HG03095 (cell line): ENCODE data around the gene FASN.

Source experiments
- ATAC-seq: cut with Tn5 transposase; IDR thresholded peaks from one replicate; pipeline ENCODE4 v1.9.1; 2021; ENCODE audit warnings: moderate library complexity; ENCODE audit not compliant: unreplicated experiment

FASN gene

DNA sequence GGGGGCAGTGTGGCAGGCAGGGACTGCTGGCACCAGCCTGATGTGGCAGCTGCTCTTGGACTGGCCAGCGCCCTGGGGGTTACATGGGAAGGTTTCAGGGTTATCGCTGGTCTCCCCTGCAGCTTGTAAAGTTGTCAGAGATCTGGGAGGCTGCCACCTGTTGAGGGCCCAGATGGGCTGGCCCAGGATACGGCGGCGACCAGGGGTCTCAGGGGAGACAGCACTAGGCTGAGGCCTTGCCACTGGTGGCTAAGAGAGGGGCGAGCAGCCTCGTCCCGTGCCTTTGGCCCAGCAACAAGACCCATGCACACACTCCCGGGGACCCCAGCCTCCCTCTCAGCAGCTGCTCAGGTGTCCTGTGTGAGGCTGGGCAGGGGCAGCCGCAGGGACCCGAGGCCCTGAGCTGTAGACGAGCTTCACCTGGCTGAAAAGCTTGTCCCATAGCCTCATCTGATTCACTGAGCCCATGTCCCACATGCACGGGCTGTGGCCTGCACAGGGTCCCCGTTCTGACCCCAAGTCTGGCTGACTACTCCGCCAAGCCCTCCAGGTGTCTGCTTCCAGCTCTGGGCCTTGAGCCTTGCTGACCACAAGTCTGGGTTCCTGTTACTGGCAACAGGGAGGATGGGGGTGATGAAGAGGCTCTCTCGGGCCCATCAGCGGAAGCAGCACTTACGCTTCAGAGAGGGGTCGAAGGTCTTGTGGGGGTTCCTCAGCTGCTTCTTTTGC, 38.6 kb downstream of the FASN start:
- no peak for ATAC-seq

DNA sequence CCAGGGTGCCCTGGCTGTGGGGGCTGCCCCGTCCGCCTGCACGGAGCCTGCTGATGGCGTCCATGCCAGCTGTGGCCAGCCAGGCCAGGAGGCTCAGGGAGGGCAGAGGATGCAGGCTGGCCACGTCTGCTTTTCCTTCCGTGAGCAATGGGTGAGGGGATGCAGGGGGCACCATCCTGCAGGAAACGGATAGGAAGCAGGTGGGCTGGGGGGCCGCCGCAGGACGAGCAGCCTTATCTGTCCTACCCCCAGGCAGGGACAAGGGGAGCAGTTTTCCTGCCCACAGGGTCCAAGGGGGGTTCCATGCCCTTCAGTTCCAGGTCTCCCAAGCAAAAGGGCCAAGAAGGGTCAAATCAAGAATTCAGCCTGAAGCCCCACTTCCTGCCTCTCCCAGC, 39.2 kb downstream of the FASN start:
- no peak for ATAC-seq

DNA sequence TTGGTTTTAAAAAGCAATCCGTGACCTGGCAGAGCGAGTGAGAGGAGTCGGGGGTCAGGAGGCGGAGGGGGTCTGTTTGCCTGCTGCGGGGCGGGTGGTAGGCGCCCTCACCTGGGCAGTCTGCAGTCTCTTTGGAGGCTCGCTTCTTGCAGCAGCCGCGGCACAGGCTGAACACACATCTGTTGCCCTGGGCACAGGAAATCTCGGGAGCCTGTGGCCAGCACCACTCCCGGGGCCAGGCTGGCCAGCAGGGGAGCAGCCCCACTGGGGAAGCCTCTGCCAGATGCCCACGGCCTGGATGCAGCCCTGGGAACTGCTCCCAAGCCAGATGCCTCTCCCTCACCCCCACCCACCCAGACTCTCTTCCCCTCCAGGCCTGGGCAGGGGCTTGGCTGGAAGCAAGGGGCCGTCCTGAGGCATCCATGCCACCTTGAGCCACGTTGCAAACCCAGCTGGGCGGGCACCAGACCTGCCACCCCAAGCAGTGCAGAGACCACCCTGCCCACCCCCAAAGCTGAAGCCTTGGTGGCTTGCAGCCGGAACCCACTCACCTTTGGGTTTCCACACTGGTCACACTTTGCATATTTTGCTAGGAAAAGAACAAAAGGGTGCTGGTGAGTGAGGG, 39.7 kb downstream of the FASN start:
- ATAC-seq: no peak

GRCh38 chr17:82056729-82057621, 41.1 kb downstream of the FASN start:
- ATAC-seq: no peak

GRCh38 chr17:82055965-82056728, 41.9 kb downstream of the FASN start:
- no peak for ATAC-seq

- no peak for ATAC-seq
Measured at GRCh38 chr17:82055023-82055964, 42.7 kb downstream of the FASN start.

DNA sequence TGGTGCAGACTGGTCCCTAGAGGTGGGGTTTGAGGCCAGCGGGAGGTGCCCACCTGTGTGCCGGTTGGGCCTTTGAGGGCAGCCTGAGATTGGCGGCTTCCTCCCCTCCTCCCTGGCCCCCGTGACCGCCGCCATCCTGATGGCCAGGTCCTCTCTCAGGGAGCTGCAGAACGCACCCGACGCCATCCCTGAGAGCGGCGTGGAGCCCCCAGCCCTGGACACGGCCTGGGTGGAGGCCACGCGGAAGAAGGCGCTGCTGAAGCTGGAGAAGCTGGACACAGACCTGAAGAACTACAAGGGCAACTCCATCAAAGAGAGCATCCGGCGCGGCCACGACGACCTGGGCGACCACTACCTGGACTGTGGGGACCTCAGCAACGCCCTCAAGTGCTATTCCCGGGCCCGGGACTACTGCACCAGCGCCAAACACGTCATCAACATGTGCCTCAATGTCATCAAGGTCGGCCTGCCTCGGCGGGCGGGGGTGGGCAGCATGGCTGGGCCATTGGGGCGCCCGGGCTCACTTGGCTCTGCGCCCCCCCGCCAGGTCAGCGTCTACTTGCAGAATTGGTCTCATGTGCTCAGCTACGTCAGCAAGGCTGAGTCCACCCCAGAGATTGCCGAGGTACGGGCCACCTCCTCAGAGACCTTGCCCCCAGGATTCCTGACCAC, 43.5 kb downstream of the FASN start:
- no peak for ATAC-seq

GRCh38 chr17:82053556-82054263, 44.3 kb downstream of the FASN start:
- ATAC-seq: no peak

DNA sequence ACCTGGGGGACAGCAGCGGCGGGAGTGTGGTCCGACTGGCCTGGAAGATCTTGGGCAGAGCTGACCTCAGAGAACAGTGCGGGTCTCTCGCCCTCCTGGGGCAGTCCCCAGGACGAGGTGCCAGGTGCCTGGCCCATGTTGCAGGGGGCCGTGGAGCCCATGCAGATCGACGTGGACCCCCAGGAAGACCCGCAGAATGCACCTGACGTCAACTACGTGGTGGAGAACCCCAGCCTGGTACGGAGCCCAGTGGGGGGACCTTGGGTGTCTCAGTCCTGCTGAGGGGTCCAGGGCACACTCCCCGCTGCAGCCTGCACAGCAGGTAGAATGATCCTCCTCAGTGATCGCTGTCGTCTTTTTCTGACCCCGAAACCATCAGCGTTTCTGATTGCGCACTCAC, 44.9 kb downstream of the FASN start:
- no peak for ATAC-seq

GRCh38 chr17:82052638-82053059, 45.4 kb downstream of the FASN start:
- ATAC-seq: no peak

DNA sequence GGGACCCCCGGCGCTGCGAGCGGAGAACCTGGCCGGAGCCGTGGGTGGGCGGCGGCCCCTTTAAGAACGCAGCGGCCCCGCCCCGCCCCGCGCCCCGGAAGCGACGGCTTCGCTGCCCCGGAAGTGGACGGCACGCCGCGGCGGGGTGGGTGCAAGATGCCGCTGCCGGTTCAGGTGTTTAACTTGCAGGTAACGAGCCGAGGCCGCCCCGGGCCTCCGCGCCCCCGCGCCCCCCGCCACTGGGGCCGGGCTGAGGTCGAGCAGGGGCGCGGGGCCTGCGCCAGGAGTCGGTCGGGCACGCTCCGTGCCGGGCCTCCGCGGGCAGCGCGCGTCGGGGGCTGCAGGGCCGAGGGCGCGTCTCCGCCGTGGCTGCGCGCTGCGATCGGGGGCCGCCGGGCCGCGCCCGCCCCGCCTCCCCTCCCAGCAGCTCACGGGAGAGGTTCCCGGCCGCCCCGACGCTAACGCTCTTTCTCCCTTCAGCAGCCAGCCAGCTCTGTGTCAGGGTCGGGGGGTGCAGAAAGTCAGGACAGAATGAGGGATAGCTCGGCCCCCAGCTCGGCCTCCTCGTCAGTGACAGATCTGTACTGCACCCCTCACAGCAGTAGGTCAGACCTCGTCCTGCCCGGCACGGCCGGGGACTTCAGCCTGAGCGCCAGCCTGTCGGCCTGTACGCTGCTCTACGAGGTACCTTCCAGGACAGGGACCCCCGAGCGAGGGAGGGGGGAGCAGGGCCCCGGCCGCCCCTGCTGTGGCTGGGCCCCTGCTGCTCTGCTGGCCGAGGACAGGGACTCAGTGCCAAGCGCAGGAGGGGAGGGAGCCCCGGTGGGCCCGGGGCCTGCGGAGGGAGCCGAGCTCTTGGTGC, 46.0 kb downstream of the FASN start, which contains the start of the genes GPS1 and RFNG:
GPS1 (plus strand) TSS at position 123 of the 862 bp plus-strand sequence; CDS start at position 157, 34 bp downstream.
RFNG (minus strand) TSS at position 36 of the 862 bp plus-strand sequence. CDS start 45 bp downstream, outside the sequence.
- peak; percentile 61 for ATAC-seq

DNA sequence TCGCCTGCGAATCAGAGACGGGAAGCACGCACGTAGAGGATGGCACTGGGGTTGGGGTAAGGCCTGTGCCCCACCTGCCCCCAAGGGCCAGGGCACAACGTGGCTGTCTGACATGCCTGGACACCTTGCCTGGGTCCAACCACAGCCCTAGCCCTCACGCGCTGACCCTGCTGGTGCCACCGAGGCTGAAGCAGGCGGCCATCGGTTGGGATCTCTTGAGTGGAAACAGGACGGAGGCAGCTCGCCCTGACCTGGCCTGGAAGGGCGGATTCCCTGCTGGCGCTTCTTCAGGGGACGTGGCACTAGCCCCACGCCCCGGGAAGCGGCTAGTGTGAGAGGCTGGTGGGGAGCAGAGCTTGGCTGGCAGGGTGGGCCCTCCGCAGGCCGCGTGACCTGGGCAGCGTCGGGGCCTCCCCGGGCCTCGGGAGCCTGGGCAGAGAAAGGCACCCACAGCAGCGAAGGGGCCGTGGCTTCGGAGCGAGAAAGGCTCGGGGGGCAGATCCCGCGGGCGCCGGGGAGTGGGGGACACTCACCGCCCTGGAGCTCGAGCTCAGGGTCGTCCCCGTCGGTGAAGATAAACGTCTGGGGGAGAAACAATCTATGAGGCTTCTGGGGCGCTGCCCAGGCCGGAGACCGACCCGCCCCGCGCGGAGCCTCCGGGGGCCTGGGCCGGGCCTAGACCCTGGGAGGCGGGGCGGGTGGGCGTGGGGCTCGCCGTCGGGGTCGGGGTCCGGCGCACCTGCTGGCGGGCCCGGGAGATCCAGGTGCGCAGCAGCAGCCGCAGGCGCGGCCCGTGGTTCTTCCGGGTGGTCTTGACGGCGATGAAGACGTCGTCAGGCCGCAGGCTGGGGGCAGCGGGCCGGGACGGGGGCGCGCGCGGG, 47.0 kb downstream of the FASN start:
- ATAC-seq: no peak

GRCh38 chr17:82050152-82050760, 47.8 kb downstream of the FASN start:
- no peak for ATAC-seq

DNA sequence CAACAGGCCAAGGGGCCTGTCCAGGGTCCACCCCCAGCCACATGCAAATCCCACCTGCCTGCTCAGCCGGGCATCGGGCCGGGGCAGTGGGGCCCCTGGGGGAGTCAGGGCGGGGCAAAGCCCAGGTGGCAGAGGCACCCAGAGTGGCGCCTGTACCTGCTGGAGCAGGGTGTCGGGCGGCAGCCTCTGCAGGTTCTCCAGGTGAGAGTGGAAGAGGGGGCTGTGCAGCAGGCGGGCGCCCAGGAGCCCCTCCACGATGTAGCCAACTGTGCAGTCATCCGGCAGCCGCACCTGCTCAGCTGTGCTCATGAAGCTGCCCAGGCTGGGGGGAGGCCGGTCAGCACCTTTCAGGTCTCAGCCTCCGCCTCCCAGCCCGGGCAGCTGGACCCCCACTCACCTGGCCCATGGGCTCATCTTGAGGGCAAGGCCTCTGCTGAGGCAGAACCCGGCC, 48.5 kb downstream of the FASN start:
- ATAC-seq: no peak

- ATAC-seq: no peak
Measured at GRCh38 chr17:82049106-82049505, 48.9 kb downstream of the FASN start.

DNA sequence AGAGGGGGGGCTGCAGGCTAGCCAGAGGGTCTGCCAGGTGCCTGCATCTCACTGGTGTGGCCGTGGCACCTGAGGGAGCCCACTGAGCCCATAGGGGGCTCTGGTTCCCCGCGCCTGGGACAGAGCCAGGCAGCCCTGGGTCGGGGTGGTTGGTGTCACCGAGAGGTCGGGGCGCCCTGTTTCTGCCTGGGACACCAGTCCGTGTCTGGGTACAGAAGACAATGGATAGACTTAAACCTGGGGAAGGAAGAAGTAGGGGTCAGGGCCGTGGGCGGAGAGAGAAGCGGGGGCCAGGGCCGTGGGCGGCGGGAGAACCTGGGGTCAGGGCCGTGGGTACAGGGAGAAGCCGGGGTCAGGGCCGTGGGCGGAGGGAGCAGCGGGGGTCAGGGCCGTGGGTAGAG, 49.5 kb downstream of the FASN start:
- no peak for ATAC-seq
